Measurements from ENCODE around the gene DAPL1. TPM values are rescaled to one million over a fixed set of nuclear protein-coding genes. Genes with fewer than 3 reads are reported as not detected.

The DAPL1 gene
- total RNA-seq, 2 experiments from 2014 or later = not detected

DNA sequence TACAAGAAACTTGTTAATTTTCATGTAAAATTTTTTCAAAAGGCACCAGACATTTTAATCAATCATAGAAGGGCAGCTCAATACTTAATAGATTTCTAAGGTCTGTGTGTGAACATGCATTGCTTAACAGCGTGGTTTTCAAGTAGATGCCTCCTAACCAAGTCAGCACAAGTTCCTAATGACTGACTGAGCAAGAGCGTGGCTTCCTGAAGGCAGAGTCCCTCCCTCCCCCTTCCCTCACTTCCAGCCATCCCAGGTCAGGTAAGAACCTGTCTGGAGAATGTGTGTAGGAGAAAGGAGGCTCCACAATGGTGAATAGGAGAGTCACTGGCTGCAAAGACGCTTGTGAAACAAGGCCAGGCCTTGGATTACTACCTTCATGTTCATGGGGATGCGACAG is 33.5 kb upstream of the DAPL1 start:
- POLR2A ChIA-PET = no interaction called here
- DNase-seq = no peak
- H3K36me3 Mint-ChIP-seq (ENCODE audit: low read depth) = no peaks in the 10 kb centered on the region
- H3K27ac Mint-ChIP-seq = no peak overlapping the region
- H3K9me3 Mint-ChIP-seq = no peaks in the 10 kb centered on the region
- CTCF ChIA-PET = interaction anchor here (0.6 kb wide), 1 partner anchor 1228 kb away, joined by 4 read pairs; no protein-coding TSS in a partner anchor
- H3K4me1 Mint-ChIP-seq = no peaks in the 10 kb centered on the region
- H3K4me3 Mint-ChIP-seq = no peak overlapping the region
- H3K27me3 Mint-ChIP-seq = peaks cover 3% of the 10 kb centered on the region

DNA sequence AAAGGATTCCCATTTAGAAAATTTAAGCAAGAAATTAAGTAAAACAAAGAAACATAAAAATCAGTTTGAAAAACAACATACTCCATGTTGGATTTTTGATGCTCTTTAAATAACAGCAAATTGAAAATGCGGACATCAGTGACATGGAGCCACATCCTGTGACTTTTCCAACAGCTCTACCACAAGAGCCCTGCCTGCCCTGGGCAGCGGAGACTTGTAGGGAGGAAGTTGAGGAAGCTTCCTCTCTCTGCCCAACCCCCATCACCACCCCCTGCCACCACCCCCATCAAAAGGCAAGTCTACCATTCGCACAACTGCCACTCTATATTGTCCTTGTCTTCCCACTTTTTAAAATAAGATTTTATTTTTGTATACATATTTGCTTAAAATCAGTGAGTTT is 32.8 kb upstream of the DAPL1 start:
- H3K4me1 Mint-ChIP-seq = no peaks in the 10 kb centered on the region
- H3K27ac Mint-ChIP-seq = no peak overlapping the region
- POLR2A ChIA-PET = no interaction called here
- peaks cover 3% of the 10 kb centered on the region for H3K27me3 Mint-ChIP-seq
- CTCF ChIA-PET = interaction anchor here (1.2 kb wide), 1 partner anchor 129 kb away, joined by 3 read pairs; no protein-coding TSS in a partner anchor
- no peak for DNase-seq
- no peaks in the 10 kb centered on the region for H3K36me3 Mint-ChIP-seq (ENCODE audit: low read depth)
- H3K4me3 Mint-ChIP-seq = no peak overlapping the region
- H3K9me3 Mint-ChIP-seq = no peaks in the 10 kb centered on the region

DNA sequence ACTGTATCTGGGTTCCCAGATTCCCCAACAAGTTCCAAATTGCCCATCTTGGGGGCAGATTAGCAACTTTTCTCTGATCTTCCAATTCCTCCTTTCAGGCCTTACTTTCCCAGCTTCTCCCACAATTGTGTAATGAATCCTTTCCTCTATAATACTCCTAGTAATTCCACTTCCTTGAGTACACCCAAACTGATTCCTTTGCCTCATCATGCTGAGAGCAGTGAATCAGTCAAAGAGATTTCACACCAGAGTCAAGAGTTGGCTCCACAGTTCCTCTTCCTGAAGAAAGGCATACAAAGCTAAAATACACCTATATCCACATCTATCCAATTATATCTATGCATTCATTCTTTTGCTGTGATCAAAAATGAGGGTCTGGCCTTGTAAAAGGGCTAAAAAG is 28.6 kb upstream of the DAPL1 start:
- no peak for DNase-seq
- ChIA-PET POLR2A (no interaction called here), CTCF (no interaction called here)
- Mint-ChIP-seq H3K9me3 (no peaks in the 10 kb centered on the region), H3K27ac (no peak overlapping the region), H3K27me3 (peaks cover 3% of the 10 kb centered on the region), H3K4me3 (no peak overlapping the region), H3K36me3 (ENCODE audit: low read depth) (no peaks in the 10 kb centered on the region), H3K4me1 (no peaks in the 10 kb centered on the region)

DNA sequence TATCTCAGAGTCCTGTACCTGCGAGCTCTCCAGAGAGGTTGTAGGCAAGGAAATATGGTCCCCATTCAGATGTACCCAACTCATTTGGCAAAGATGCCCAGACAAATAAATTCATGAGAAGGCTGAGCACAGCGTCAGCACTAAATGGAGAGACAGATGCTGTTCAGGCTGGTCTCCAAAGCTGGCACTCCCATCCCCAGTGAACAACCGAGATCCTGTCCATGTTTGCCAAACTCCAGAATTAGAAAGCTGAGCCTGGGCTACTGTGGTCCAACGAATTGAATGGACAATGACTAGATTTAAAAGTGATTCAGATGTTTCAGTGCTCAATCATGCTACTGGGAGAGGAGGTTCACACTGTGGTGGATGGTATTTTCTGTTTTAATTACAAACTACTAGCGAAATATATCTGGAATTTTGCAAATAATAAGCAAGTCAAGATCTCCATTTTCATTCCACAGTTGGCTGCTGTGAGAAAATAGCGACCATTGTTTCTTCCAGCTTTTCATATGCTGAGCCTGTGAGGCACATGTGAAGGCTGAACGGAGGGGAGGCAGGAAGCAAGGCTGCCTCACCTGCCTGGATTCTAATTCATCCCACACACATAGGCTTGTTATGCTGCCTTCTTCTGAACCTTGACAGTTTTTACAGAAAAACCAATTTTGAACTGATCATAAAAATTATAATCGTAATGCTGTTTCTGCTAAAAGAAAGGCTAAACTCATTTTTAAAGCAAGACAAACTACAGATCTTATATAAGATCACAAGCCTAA is 22.6 kb upstream of the DAPL1 start:
- CTCF ChIA-PET = interaction anchor here (0.6 kb wide), 1 partner anchor 493 kb away, joined by 3 read pairs; no protein-coding TSS in a partner anchor

DNA sequence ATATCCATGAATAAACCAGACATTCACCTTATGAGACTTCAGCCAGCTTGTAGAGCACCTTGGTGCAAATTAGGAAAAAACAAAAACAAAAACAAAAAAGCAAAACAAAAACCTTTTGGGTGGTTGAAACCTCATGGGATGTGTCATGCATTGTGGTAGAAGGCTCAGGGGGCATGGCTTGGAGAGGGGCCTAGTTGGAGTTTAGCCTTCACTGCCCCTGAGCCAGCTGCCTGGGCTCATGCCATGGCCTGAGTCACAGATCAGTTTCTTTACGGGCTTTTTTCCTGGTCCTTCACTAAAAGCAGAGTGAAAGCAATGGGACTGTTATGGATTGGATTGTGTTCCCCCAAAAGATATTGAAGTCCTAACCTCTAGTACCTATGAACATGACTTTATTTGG is 22.0 kb upstream of the DAPL1 start:
- DNase-seq = no peak
- H3K4me3 Mint-ChIP-seq = no peak overlapping the region
- no peak overlapping the region for H3K27ac Mint-ChIP-seq
- POLR2A ChIA-PET = no interaction called here
- H3K36me3 Mint-ChIP-seq (ENCODE audit: low read depth) = no peaks in the 10 kb centered on the region
- no peaks in the 10 kb centered on the region for H3K9me3 Mint-ChIP-seq
- CTCF ChIA-PET = interaction anchor here (0.6 kb wide), 1 partner anchor 492 kb away, joined by 3 read pairs; no protein-coding TSS in a partner anchor
- no peaks in the 10 kb centered on the region for H3K4me1 Mint-ChIP-seq
- no peaks in the 10 kb centered on the region for H3K27me3 Mint-ChIP-seq

More for the DNA sequence above, 22.6 kb upstream of the DAPL1 start:
- no peak overlapping the region for H3K4me3 Mint-ChIP-seq
- no peaks in the 10 kb centered on the region for H3K36me3 Mint-ChIP-seq (ENCODE audit: low read depth)
- no peaks in the 10 kb centered on the region for H3K9me3 Mint-ChIP-seq
- POLR2A ChIA-PET = no interaction called here
- no peaks in the 10 kb centered on the region for H3K4me1 Mint-ChIP-seq
- no peak for DNase-seq
- H3K27ac Mint-ChIP-seq = no peak overlapping the region
- H3K27me3 Mint-ChIP-seq = no peaks in the 10 kb centered on the region

DNA sequence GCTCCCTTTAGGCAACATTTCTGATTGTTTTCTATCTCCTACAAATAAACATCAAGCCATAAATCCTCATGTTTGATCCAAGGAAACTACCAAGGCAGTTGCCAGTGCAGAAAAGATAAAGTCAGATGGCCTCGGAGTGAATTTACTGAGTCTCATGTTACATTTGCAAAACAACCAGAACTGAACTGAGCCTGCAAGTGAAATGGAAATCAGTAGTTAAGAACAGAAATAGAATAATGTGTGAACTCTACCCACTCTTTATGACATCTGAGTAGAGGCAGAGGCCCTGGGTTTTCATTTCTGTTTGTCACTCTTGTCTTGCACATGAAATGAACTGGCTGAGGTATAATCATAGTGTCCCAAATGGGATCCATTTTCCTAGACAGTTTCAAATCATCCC is 20.4 kb upstream of the DAPL1 start:
- Mint-ChIP-seq H3K27ac (no peak overlapping the region), H3K9me3 (no peaks in the 10 kb centered on the region), H3K4me3 (no peak overlapping the region), H3K27me3 (peaks cover 4% of the 10 kb centered on the region), H3K4me1 (no peaks in the 10 kb centered on the region), H3K36me3 (ENCODE audit: low read depth) (no peaks in the 10 kb centered on the region)
- CTCF ChIA-PET = no interaction called here
- DNase-seq = no peak
- POLR2A ChIA-PET = no interaction called here

DNA sequence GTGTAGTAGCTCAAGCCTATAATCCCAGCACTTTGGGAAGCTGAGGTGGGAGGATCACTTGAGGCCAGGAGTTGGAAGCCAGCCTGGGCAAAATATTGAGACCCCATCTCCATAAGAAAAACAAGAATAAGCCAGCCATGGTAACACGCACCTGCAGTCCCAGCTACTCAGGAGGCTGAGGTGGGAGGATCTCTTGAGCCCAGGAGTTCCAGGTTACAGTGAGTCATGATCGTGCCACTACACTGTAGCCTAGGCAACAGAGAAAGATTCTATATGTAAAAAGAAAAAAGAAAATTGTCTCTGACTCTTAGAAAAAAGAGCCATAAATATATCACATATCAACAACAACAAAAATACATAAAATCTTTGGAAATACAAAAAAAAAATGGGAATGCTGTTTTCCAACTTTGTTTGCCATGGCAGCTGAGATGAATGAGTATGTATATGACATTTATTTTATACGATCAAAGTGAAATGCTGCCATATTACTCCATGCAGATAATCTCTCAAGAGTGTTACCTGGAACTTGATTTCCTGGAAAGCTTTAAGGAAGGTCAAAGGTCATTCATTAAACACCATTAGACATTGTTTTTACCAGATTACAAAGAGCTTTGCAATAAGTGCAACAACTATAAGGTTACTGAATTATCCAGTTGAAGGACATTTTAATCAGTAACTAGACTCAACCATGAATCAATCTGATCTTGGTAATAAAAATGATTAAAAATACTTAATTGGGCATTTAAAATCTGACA is 19.7 kb upstream of the DAPL1 start:
- Mint-ChIP-seq H3K9me3 (no peaks in the 10 kb centered on the region), H3K36me3 (ENCODE audit: low read depth) (no peaks in the 10 kb centered on the region), H3K4me3 (no peak overlapping the region), H3K27ac (no peak overlapping the region), H3K27me3 (peaks cover 4% of the 10 kb centered on the region), H3K4me1 (no peaks in the 10 kb centered on the region)
- CTCF ChIA-PET = no interaction called here
- POLR2A ChIA-PET = no interaction called here
- DNase-seq = no peak

DNA sequence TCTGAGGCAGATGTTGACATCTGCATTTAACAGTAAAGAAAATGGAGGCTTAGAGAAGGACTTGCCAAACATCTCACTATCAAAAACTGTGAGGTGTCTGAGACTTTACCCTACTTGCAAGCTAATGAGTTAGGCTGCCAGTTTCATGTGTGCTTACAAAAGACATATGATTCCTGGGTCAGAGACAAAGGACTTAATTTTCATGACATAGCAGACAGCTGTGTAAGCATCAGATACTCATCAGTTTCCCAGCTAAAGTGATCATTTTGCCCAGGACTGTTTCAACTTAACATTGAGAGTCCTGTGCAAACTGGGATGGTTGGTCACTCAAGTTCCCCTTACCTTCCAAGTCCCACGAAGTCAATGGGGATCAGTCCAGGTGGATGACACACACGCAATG is 18.9 kb upstream of the DAPL1 start:
- ChIA-PET POLR2A (no interaction called here), CTCF (no interaction called here)
- no peak for DNase-seq
- H3K36me3 Mint-ChIP-seq (ENCODE audit: low read depth) = no peaks in the 10 kb centered on the region
- H3K9me3 Mint-ChIP-seq = no peaks in the 10 kb centered on the region
- H3K27me3 Mint-ChIP-seq = peaks cover 4% of the 10 kb centered on the region
- no peak overlapping the region for H3K4me3 Mint-ChIP-seq
- H3K4me1 Mint-ChIP-seq = no peaks in the 10 kb centered on the region
- no peak overlapping the region for H3K27ac Mint-ChIP-seq

DNA sequence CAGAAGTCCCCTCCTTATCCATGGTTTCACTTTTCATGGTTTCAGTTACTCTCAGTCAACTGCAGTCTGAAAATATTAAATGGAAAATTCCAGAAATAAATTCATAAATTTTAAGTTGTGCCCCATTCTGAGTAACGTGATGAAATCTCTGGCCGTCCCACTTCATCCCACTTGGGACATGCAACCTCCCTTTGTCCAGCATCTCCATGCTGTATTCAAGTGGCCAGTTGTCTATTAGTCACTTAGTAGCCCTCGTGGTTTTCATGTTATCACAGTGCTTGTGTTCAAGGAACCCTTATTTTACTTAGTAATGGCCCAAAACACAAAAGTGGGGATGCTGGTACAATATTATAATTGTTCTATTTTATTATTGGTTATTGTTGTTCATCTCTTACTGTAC is 18.0 kb upstream of the DAPL1 start:
- no peak overlapping the region for H3K27ac Mint-ChIP-seq
- ChIA-PET POLR2A (no interaction called here), CTCF (no interaction called here)
- no peaks in the 10 kb centered on the region for H3K36me3 Mint-ChIP-seq (ENCODE audit: low read depth)
- no peaks in the 10 kb centered on the region for H3K4me1 Mint-ChIP-seq
- H3K9me3 Mint-ChIP-seq = no peaks in the 10 kb centered on the region
- peaks cover 4% of the 10 kb centered on the region for H3K27me3 Mint-ChIP-seq
- H3K4me3 Mint-ChIP-seq = no peak overlapping the region
- DNase-seq = no peak

DNA sequence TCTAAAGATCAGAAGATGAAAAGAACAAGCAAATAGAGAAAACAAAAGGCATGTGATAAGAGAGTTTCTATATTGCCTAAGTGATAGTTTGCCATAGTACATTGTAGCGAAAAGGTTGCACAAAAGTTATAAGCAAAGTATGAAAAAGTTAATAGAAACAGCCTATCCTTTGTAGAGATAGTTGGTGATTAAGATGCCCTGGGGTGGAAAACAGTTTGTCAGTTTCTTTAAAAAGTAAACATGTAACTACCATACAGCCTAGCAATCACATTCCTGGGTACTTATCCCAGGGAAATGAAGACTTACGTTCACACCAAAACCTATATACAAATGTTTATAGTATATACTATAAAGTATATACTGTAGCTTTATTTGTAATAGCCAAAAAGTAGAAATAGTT is 16.9 kb upstream of the DAPL1 start:
- Mint-ChIP-seq H3K36me3 (ENCODE audit: low read depth) (no peaks in the 10 kb centered on the region), H3K4me1 (no peaks in the 10 kb centered on the region), H3K27ac (no peak overlapping the region), H3K4me3 (no peak overlapping the region), H3K9me3 (no peaks in the 10 kb centered on the region), H3K27me3 (peaks cover 4% of the 10 kb centered on the region)
- CTCF ChIA-PET = no interaction called here
- DNase-seq = no peak
- POLR2A ChIA-PET = no interaction called here

DNA sequence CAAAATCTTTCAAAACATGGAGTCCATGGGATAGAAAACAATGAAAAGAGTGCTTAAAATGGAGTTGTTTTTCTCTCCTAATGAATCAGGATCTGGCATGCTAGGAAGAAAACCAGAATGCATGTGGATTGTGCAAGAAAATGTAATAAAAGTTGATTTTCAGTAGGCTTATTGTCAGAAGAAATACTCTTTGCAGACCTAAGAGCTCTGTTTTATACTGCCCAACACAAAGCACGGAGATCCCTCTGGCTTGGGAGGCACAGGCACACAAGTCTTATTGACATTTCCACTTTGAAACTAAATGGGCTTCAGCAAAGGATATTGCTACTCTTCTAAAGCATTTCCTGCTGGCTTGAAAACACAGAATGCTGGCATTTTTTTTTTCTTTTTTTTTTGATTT is 15.5 kb upstream of the DAPL1 start:
- ChIA-PET POLR2A (no interaction called here), CTCF (no interaction called here)
- no peaks in the 10 kb centered on the region for H3K36me3 Mint-ChIP-seq (ENCODE audit: low read depth)
- H3K27me3 Mint-ChIP-seq = peaks cover 7% of the 10 kb centered on the region
- H3K9me3 Mint-ChIP-seq = no peaks in the 10 kb centered on the region
- no peak for DNase-seq
- no peak overlapping the region for H3K4me3 Mint-ChIP-seq
- H3K4me1 Mint-ChIP-seq = no peaks in the 10 kb centered on the region
- no peak overlapping the region for H3K27ac Mint-ChIP-seq

DNA sequence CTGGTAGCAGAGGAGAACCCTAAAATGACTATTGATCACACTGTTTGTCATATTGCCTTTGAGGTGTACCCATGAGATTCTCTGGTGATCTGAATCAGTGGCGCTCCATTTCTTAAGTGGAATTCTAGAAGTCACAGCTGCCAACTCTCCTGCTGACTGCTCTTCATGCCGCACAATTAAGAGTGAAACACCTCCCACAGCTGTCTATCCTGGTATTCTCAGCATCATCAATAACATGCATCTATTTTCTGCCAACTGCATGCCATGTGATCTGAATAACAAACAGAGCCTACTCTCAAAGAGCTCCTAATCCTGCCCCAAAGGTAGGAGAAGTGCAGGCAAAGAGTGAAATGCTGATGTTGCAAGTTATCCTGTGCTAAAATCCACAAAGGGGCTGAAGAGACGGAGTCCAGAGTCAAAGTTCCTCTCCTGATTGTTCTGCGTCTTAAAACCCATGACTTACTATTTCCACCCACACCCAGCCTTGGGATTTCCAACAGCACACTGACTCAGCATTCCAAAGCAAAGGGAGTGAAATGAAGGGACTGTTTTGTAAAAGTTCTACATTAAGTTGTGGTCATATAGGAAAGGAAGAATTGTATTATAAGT is 13.7 kb upstream of the DAPL1 start:
- no peaks in the 10 kb centered on the region for H3K9me3 Mint-ChIP-seq
- no peaks in the 10 kb centered on the region for H3K4me1 Mint-ChIP-seq
- no peak overlapping the region for H3K4me3 Mint-ChIP-seq
- no peaks in the 10 kb centered on the region for H3K36me3 Mint-ChIP-seq (ENCODE audit: low read depth)
- no peak overlapping the region for H3K27ac Mint-ChIP-seq
- ChIA-PET POLR2A (no interaction called here), CTCF (no interaction called here)
- peaks cover 7% of the 10 kb centered on the region for H3K27me3 Mint-ChIP-seq
- no peak for DNase-seq

DNA sequence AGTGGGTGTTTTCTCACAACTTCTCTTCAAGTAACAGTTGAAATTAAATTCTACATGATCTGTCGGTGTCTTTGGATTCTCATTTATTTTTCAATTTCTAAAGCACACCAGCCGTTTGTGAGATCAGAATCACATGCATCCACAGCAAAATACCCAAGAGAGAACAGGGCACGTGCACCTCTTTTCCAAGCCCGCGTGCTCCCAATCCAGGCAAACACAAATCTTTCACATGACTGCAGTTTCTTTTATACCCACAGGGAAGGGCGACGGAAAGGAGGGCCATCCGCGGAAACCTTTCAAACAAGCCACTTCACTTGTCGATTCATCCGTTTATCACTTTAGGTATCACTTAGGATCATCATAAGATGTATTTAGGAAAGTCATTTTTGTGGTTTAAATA is 13.0 kb upstream of the DAPL1 start:
- no peak overlapping the region for H3K4me3 Mint-ChIP-seq
- POLR2A ChIA-PET = no interaction called here
- peaks cover 7% of the 10 kb centered on the region for H3K27me3 Mint-ChIP-seq
- no peaks in the 10 kb centered on the region for H3K4me1 Mint-ChIP-seq
- H3K36me3 Mint-ChIP-seq (ENCODE audit: low read depth) = no peaks in the 10 kb centered on the region
- no peak for DNase-seq
- H3K9me3 Mint-ChIP-seq = no peaks in the 10 kb centered on the region
- CTCF ChIA-PET = no interaction called here
- H3K27ac Mint-ChIP-seq = no peak overlapping the region

Data from activated CD4-positive, alpha-beta T cell treated with anti-CD3 and anti-CD28 coated beads, Interleukin-2, amount 10 ng/mL, durations not matched to agents 7 days and 5 days (primary cell).